GM12878 (cell line): ENCODE measurements around the gene RFXANK. TPM values are rescaled to one million over a fixed set of nuclear protein-coding genes. Genes with fewer than 3 reads are reported as not detected.

Experiments
- ATAC-seq: fragments of 200-7000 bp; cut with Tn5 transposase; 3 replicates; pipeline ENCODE4 v1.9.1; 2020; ENCODE audit warnings: mild to moderate bottlenecking, moderate library complexity
- BruUV-seq: library from RNA; stranded (reverse); fragments of 400-500 nt; replicated peaks from 2 replicates; lab custom pipeline; 2021; lab: Mats Ljungman, UMichigan
- CTCF ChIA-PET: fragments of 300-600 bp; sonication (Branson Sonifier 250); formaldehyde crosslinking; extraction: SDS; loops from one replicate; lab custom pipeline; 2021; ENCODE audit warnings: inconsistent platforms; lab: Yijun Ruan, JAX
- POLR2A ChIA-PET: fragments of 350-600 bp; formaldehyde crosslinking; extraction: SDS; loops from one replicate; lab custom pipeline; 2021; ENCODE audit warnings: inconsistent platforms; lab: Charles Lee
- RAD21 ChIA-PET: fragments of 300-600 bp; sonication (Branson Sonifier 250); formaldehyde crosslinking; loops from one replicate; lab custom pipeline; 2023; ENCODE audit warnings: antibody characterized with exemption; ENCODE audit not compliant: unreplicated experiment; lab: Charles Lee
- SMC1A ChIA-PET: fragments of 300-600 bp; sonication (Branson Sonifier 250); formaldehyde crosslinking; loops from one replicate; lab custom pipeline; 2023; ENCODE audit not compliant: unreplicated experiment, uncharacterized antibody; lab: Charles Lee
- DNase-seq: peaks from one replicate; pipeline ENCODE4 v3.0.0-alpha.2; 2011; ENCODE audit warnings: low read depth, low spot score
- FAIRE-seq: peaks from 3 replicates; lab custom pipeline; 2011; peaks lifted over from hg19 to GRCh38; lab: Jason Lieb, UNC
- H2AFZ ChIP-seq: 2 replicates; pipeline ENCODE4 v1.6.0; 2011; ENCODE audit warnings: low read depth, low read length, control low read depth; ENCODE audit not compliant: control insufficient read depth
- H3K27ac ChIP-seq: 2 replicates; pipeline ENCODE4 v1.5.1; 2011; ENCODE audit warnings: control low read depth; ENCODE audit not compliant: control insufficient read depth, insufficient read depth
- H3K27me3 ChIP-seq, 2 experiments: replicated peaks in 1 of 2; 2 replicates each; pipeline versions ENCODE4 v1.6.0 to v1.6.1; 2011; ENCODE audit warnings: low read length in 1 of 2; ENCODE audit not compliant: control insufficient read depth in 2 of 2, insufficient read depth in 2 of 2
- H3K36me3 ChIP-seq, 2 experiments: 2 replicates each; pipeline ENCODE4 v1.5.1; 2011; ENCODE audit warnings: low read length in 1 of 2; ENCODE audit not compliant: control insufficient read depth in 2 of 2, insufficient read depth in 2 of 2
- H3K4me1 ChIP-seq: 2 replicates; pipeline ENCODE4 v1.6.1; 2011; ENCODE audit warnings: mild to moderate bottlenecking, low read length, moderate library complexity, mixed read lengths; ENCODE audit not compliant: control insufficient read depth, insufficient read depth
- H3K4me2 ChIP-seq: 2 replicates; pipeline ENCODE4 v1.6.0; 2011; ENCODE audit warnings: control low read depth; ENCODE audit not compliant: control insufficient read depth, insufficient read depth
- H3K4me3 ChIP-seq: fragments of 200-600 bp; sonication (generic); 2 replicates; pipeline ENCODE4 v1.5.1; 2016
- H3K79me2 ChIP-seq: 2 replicates; pipeline ENCODE4 v1.6.0; 2011; ENCODE audit warnings: low read length; ENCODE audit not compliant: control insufficient read depth, insufficient read depth
- H3K9ac ChIP-seq: 2 replicates; pipeline ENCODE4 v1.8.0; 2011; ENCODE audit warnings: low read length, control low read depth, mixed read lengths; ENCODE audit not compliant: control insufficient read depth, insufficient read depth
- H3K9me3 ChIP-seq: replicated peaks from 3 replicates; pipeline ENCODE4 v1.5.1; 2011; ENCODE audit warnings: mild to moderate bottlenecking, low read length; ENCODE audit not compliant: control insufficient read depth, insufficient read depth
- H4K20me1 ChIP-seq: 2 replicates; pipeline ENCODE4 v1.6.0; 2011; ENCODE audit not compliant: control insufficient read depth, insufficient read depth
- BHLHE40 ChIP-seq, 2 experiments: fragments of 450-650 bp in 1 of 2; IDR thresholded peaks; 2 replicates each; pipeline ENCODE4 v1.6.1; 2011 to 2017; ENCODE audit warnings: low read depth in 2 of 2, borderline replicate concordance in 1 of 2, improper control_type of control experiment in 1 of 2, low read length in 1 of 2, mild to moderate bottlenecking in 1 of 2
- BMI1 ChIP-seq: fragments of 450-650 bp; IDR thresholded peaks from 2 replicates; pipeline ENCODE4 v1.6.1; 2016; ENCODE audit warnings: mild to moderate bottlenecking, moderate library complexity, borderline replicate concordance
- CREB1 ChIP-seq: IDR thresholded peaks from 2 replicates; pipeline ENCODE4 v1.6.1; 2012; ENCODE audit warnings: low read depth, mild to moderate bottlenecking, inconsistent platforms
- FOS ChIP-seq: IDR thresholded peaks from 3 replicates; pipeline ENCODE4 v1.6.1; 2011; ENCODE audit warnings: borderline replicate concordance; ENCODE audit not compliant: insufficient read length; ENCODE audit errors: extremely low read depth
- FOXM1 ChIP-seq: IDR thresholded peaks from 2 replicates; pipeline ENCODE4 v1.6.1; 2012; ENCODE audit warnings: low read depth, mild to moderate bottlenecking, inconsistent platforms, low read length, moderate library complexity
- GATAD2B ChIP-seq: fragments of 450-650 bp; conservative IDR thresholded peaks from 2 replicates; pipeline ENCODE4 v1.6.1; 2017; ENCODE audit warnings: low read depth, mild to moderate bottlenecking, moderate library complexity
- NFYB ChIP-seq: IDR thresholded peaks from 2 replicates; pipeline ENCODE4 v1.6.1; 2011; ENCODE audit warnings: low read depth, mild to moderate bottlenecking, low read length, improper control_type of control experiment, moderate library complexity; ENCODE audit not compliant: insufficient read depth
- RB1 ChIP-seq: fragments of 450-650 bp; formaldehyde crosslinking; IDR thresholded peaks from 2 replicates; pipeline ENCODE4 v1.6.1; 2017; ENCODE audit warnings: mild to moderate bottlenecking, borderline replicate concordance
- SIN3A ChIP-seq: IDR thresholded peaks from 2 replicates; pipeline ENCODE4 v1.6.1; 2012; ENCODE audit warnings: low read depth, low read length, improper control_type of control experiment
- SMARCA5 ChIP-seq: fragments of 450-650 bp; IDR thresholded peaks from 2 replicates; pipeline ENCODE4 v1.6.1; 2017; ENCODE audit warnings: mild to moderate bottlenecking
- SP1 ChIP-seq: IDR thresholded peaks from one replicate; pipeline ENCODE4 v1.6.1; 2011; ENCODE audit warnings: low read depth, low read length
- ZBED1 ChIP-seq: IDR thresholded peaks from 2 replicates; pipeline ENCODE4 v1.6.1; 2016; ENCODE audit warnings: borderline replicate concordance
- WGBS: methylation state at CpG from one replicate; pipeline ENCODE4 v1.1.6; 2016; ENCODE audit warnings: low lambda C conversion rate; ENCODE audit not compliant: insufficient replicate concordance, insufficient coverage; ENCODE audit errors: missing lambda C conversion rate; 5-methylcytosine and 5-hydroxymethylcytosine counted together
- in situ Hi-C: fragments of 300-500 bp; cut with MboI; formaldehyde crosslinking; loops from 9 replicates; pipeline ENCODE4 v1.14.3; 2018; ENCODE audit warnings: mixed read lengths
- intact Hi-C: fragments of 100-400 bp; cut with micrococcal nuclease; formaldehyde crosslinking; loops from one replicate; pipeline ENCODE4 v1.14.2; 2022; ENCODE audit not compliant: unreplicated experiment
- polyA plus RNA-seq, 11 experiments: library from polyadenylated mRNA; depleted of rRNA in 4 of 11; unstranded in 6 of 11; stranded (reverse) in 5 of 11; fragments of >200 nt; fragmentation: Nextera tagmentation in 4 of 11; fragmentation: Illumina TruSeq in 1 of 11; extraction: Ambion mirVana in 4 of 11; extraction: Trizol in 1 of 11; gene quantifications; 1 replicate in 1 of 11; 2 replicates in 10 of 11; pipeline versions ENCODE4 v1.2.1 to v1.2.3, GENCODE V29; 2011 to 2016; ENCODE audit warnings: inconsistent platforms in 2 of 11, missing spikeins in 2 of 11, low read depth in 1 of 11
- total RNA-seq, 4 experiments: library from RNA; depleted of rRNA in 3 of 4; stranded (reverse); fragments of >200 nt in 3 of 4; fragmentation: Illumina TruSeq in 1 of 4; extraction: Trizol in 1 of 4; gene quantifications; 2 replicates each; pipeline versions ENCODE4 v1.2.1 to v1.2.3, GENCODE V29; 2013 to 2021
- TF ChIP-seq, protein P1 (sequence below): IDR thresholded peaks from 2 replicates; pipeline ENCODE4 v1.6.1; 2011; ENCODE audit warnings: borderline replicate concordance, low read depth, mild to moderate bottlenecking, moderate library complexity, mixed read lengths, low read length; ENCODE audit not compliant: insufficient read depth; ENCODE audit errors: extremely low read length

Gene RFXANK
- total and polyA plus RNA-seq, 10 of the 15 experiments (the other 5 are each of a cell fraction or from before 2014, with no cell fraction given) = 70.8 to 125 (median 95.7) TPM

DNA sequence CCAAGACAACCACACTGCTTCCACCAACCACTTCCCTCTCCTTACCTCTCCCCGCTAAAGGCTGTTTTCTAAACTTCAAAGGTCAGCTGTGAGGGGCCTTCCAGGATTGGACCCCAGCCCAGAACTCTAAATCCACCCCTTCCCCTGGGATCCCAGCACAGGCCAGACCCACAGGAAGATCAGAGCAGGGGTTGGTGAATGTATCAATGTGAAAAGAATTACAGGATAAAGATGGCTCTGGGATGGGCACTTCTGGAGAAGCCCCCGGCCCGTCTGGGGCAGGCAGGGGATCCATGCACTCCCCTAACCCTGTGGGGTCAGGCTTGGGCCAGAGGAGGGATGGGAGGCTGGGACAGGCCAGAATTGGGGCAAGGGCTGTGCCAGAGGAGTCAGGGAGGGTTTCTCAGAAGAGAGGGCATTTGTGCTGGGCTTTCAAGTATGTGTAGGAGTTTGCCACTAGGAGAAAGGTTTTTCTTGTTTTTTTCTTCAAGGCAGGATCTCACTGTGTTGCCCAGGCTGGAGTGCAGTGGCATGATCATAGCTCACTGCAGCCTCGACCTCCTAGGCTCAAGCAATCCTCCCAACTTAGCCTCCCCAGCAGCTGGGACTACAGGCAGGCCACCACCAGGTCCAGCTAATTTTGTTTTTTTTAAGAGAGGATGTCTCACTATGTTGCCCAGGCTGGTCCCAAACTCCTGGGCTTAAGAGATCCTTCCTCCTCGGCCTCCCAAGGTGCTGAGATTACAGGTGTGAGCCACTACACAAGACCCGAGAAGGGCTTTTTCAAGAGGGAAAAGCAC is 21.0 kb upstream of the RFXANK start:
- ChIA-PET RAD21 (interaction anchor here (14.0 kb wide), 1 partner anchor 17 kb away, joined by 394 read pairs; no protein-coding TSS in a partner anchor), SMC1A (interaction anchor here (0.7 to 2.8 kb wide), 5 partner anchors 10 to 30 kb away, joined by 3 to 9 read pairs (median 4); no protein-coding TSS in a partner anchor)
- no peak overlapping the region for H3K4me3 ChIP-seq
- H3K9ac ChIP-seq = no peak overlapping the region
- in situ Hi-C loops (no loop called here), intact Hi-C loops (no loop called here)
- peaks cover 9% of the 10 kb centered on the region for H3K79me2 ChIP-seq
- no peaks in the 10 kb centered on the region for H4K20me1 ChIP-seq
- H2AFZ ChIP-seq = no peak overlapping the region
- WGBS = 85% methylated on average over 6 of the region's 6 CpGs
- H3K27me3 ChIP-seq = no peaks in the 10 kb centered on the region
- H3K9me3 ChIP-seq = no peaks in the 10 kb centered on the region
- no peak for DNase-seq
- BruUV-seq = no TSS peak
- H3K36me3 ChIP-seq = no peaks in the 10 kb centered on the region
- FAIRE-seq = no peak
- TF ChIP-seq GATAD2B (no peak), BHLHE40 (IDR thresholded peaks at IDR 0.05; ENCODE audit: borderline replicate concordance in 1 of 2, low read depth in 2 of 2, low read length in 1 of 2) (no peak), SP1 (no peak), BMI1 (no peak), NFYB (no peak), RB1 (no peak), FOXM1 (no peak), SIN3A (no peak), FOS (no peak), ZBED1 (no peak), CREB1 (no peak), SMARCA5 (no peak)
- TF ChIP-seq, protein P1, sequence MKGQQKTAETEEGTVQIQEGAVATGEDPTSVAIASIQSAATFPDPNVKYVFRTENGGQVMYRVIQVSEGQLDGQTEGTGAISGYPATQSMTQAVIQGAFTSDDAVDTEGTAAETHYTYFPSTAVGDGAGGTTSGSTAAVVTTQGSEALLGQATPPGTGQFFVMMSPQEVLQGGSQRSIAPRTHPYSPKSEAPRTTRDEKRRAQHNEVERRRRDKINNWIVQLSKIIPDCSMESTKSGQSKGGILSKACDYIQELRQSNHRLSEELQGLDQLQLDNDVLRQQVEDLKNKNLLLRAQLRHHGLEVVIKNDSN = no peak
- TF ChIP-seq, all 136 proteins: peak for 0
- no peak for ATAC-seq
- no peak overlapping the region for H3K27ac ChIP-seq
- peaks cover 27% of the 10 kb centered on the region for H3K4me1 ChIP-seq
- no peak overlapping the region; the same call in 1 of the 2 replicates for H3K4me2 ChIP-seq
- ChIA-PET CTCF (interaction anchor here (4.6 to 6.6 kb wide), 3 partner anchors 13 to 25 kb away, joined by 22 to 86 read pairs (median 23); no protein-coding TSS in a partner anchor), POLR2A (interaction anchor here (0.9 kb wide), 1 partner anchor 19 kb away, joined by 3 read pairs; no protein-coding TSS in a partner anchor)
